K562 (cell line): ENCODE data around the gene HHATL.

Experiments used
- BRCA1 ChIP-seq, 2 experiments: fragments of 450-650 bp in 1 of 2; sonication (generic) in 1 of 2; formaldehyde crosslinking in 1 of 2; IDR thresholded peaks; 2 replicates each; pipeline versions ENCODE4 v1.5.0 to v1.6.1; 2017 to 2020; ENCODE audit warnings: mild to moderate bottlenecking in 1 of 2, missing genetic modification reagents in 1 of 2
- FOXJ3 ChIP-seq: sonication (generic); formaldehyde crosslinking; IDR thresholded peaks from 2 replicates; pipeline ENCODE4 v1.4.0; 2020; ENCODE audit warnings: mild to moderate bottlenecking, missing genetic modification reagents
- FOXK1 ChIP-seq: sonication (generic); formaldehyde crosslinking; IDR thresholded peaks from 2 replicates; pipeline ENCODE4 v1.8.0; 2022; ENCODE audit warnings: missing genetic modification reagents, mild to moderate bottlenecking, borderline replicate concordance
- FOXP1 ChIP-seq: sonication (generic); formaldehyde crosslinking; IDR thresholded peaks from 2 replicates; pipeline ENCODE4 v1.8.0; 2022; ENCODE audit warnings: mild to moderate bottlenecking, missing genetic modification reagents
- HDAC2 ChIP-seq: fragments of 450-650 bp; IDR thresholded peaks from 2 replicates; pipeline ENCODE4 v1.6.1; 2016; ENCODE audit warnings: mild to moderate bottlenecking
- MAX ChIP-seq: sonication (generic); formaldehyde crosslinking; IDR thresholded peaks from 2 replicates; pipeline ENCODE4 v1.9.0; 2022; ENCODE audit warnings: mild to moderate bottlenecking, missing genetic modification reagents
- POLR2A ChIP-seq: fragments of 450-650 bp; conservative IDR thresholded peaks from 2 replicates; pipeline ENCODE4 v1.6.1; 2016
- RBM25 ChIP-seq: fragments of 200-400 bp; formaldehyde crosslinking; IDR thresholded peaks from 2 replicates; pipeline ENCODE4 v1.6.1; 2018; ENCODE audit warnings: low read length, low read depth, moderate library complexity; ENCODE audit not compliant: severe bottlenecking
- SRSF7 ChIP-seq: fragments of 200-400 bp; formaldehyde crosslinking; optimal IDR thresholded peaks from 2 replicates; pipeline ENCODE3; 2017; ENCODE audit warnings: mild to moderate bottlenecking, low read depth, low read length
- TBP ChIP-seq: optimal IDR thresholded peaks from 2 replicates; pipeline ENCODE3; 2011; ENCODE audit warnings: low read depth, low read length, improper control_type of control experiment
- U2AF1 ChIP-seq: fragments of 200-400 bp; formaldehyde crosslinking; optimal IDR thresholded peaks from 2 replicates; pipeline ENCODE3; 2017; ENCODE audit warnings: mild to moderate bottlenecking, low read depth, low read length, moderate library complexity
- TF ChIP-seq, protein P1 (sequence below), 2 experiments: fragments of 450-650 bp in 1 of 2; sonication (generic) in 1 of 2; formaldehyde crosslinking in 1 of 2; IDR thresholded peaks; 2 replicates each; pipeline versions ENCODE4 v1.7.1 to v1.9.0; 2016 to 2022; ENCODE audit warnings: inconsistent platforms in 1 of 2, mild to moderate bottlenecking in 1 of 2, missing genetic modification reagents in 1 of 2
- TF ChIP-seq, protein P2 (sequence below): sonication (generic); formaldehyde crosslinking; IDR thresholded peaks from 2 replicates; pipeline ENCODE4 v1.5.0; 2020; ENCODE audit warnings: missing genetic modification reagents

DNA sequence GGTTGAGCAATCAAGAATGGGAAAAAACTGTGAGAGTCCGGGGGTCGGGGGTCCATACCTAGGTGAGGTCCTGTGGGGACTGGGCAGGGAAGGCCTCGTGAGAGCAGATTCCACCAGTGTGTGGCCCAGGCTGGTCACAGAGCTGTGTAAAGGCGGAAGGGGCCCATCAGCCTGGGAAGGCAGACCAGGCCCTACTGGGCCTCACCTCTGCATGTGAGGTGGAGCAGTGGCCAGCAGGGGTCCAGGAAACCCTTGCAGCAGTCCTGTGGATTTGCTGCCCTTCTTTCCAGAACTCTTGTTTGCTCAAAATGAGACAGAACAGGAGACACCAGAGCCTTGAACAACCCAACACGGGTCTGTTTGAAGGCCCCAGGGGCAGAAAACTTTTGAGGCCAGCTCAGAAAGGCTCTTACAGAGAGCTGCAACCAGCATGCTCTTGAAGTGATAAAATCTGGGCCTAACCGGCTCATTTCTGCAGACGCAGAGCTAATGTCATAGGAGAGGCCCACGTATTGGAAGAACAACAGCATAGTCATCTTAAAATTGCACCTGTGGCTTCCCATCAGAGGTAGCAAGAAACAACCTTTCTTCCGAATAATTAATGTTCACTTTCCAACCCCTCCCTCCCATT is 30.3 kb upstream of the HHATL start:
- TF ChIP-seq TBP (no peak), FOXP1 (CRISPR knock-in tag) (no peak), SRSF7 (no peak), BRCA1 (IDR thresholded peaks at IDR 0.05) (no peak), BRCA1 (CRISPR knock-in tag; IDR thresholded peaks at IDR 0.05) (no peak), POLR2A (no peak), FOXJ3 (CRISPR knock-in tag) (no peak), U2AF1 (no peak), MAX (CRISPR knock-in tag) (no peak), RBM25 (no peak), HDAC2 (no peak), FOXK1 (CRISPR knock-in tag) (no peak)
- TF ChIP-seq, protein P1, sequence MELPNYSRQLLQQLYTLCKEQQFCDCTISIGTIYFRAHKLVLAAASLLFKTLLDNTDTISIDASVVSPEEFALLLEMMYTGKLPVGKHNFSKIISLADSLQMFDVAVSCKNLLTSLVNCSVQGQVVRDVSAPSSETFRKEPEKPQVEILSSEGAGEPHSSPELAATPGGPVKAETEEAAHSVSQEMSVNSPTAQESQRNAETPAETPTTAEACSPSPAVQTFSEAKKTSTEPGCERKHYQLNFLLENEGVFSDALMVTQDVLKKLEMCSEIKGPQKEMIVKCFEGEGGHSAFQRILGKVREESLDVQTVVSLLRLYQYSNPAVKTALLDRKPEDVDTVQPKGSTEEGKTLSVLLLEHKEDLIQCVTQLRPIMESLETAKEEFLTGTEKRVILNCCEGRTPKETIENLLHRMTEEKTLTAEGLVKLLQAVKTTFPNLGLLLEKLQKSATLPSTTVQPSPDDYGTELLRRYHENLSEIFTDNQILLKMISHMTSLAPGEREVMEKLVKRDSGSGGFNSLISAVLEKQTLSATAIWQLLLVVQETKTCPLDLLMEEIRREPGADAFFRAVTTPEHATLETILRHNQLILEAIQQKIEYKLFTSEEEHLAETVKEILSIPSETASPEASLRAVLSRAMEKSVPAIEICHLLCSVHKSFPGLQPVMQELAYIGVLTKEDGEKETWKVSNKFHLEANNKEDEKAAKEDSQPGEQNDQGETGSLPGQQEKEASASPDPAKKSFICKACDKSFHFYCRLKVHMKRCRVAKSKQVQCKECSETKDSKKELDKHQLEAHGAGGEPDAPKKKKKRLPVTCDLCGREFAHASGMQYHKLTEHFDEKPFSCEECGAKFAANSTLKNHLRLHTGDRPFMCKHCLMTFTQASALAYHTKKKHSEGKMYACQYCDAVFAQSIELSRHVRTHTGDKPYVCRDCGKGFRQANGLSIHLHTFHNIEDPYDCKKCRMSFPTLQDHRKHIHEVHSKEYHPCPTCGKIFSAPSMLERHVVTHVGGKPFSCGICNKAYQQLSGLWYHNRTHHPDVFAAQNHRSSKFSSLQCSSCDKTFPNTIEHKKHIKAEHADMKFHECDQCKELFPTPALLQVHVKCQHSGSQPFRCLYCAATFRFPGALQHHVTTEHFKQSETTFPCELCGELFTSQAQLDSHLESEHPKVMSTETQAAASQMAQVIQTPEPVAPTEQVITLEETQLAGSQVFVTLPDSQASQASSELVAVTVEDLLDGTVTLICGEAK (IDR thresholded peaks at IDR 0.05), result no peak
- TF ChIP-seq, protein P1 (CRISPR knock-in tag; IDR thresholded peaks at IDR 0.05), result no peak
- TF ChIP-seq, protein P2, sequence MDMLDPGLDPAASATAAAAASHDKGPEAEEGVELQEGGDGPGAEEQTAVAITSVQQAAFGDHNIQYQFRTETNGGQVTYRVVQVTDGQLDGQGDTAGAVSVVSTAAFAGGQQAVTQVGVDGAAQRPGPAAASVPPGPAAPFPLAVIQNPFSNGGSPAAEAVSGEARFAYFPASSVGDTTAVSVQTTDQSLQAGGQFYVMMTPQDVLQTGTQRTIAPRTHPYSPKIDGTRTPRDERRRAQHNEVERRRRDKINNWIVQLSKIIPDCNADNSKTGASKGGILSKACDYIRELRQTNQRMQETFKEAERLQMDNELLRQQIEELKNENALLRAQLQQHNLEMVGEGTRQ (CRISPR knock-in tag), result no peak
